Measurements from ENCODE around the gene OR8K3.

The OR8K3 gene

DNA sequence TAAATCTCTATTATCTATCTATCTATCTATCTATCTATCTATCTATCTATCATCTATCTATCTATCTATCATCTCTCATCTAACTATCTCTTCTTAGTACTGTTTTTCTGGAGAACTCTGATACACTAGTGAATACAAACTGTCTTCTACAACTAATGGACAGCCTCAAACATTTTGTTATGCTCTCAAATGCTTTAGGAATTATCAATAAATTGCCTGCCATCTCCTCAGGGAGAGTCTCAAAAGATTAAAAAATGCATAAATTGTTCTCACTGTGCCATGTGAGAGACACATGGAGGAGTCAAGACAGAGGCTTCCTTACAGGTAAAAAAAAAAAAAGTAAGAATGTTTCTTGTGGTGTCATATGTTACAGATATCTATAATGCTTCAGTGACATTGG lies at the start of gene OR8K3:
TSS of gene OR8K3 (plus strand) at position 301 of the 400 bp plus-strand sequence. CDS start 3,163 bp downstream, outside the sequence.
- DNase-seq (ENCODE audit: low read depth) = no peak

DNA sequence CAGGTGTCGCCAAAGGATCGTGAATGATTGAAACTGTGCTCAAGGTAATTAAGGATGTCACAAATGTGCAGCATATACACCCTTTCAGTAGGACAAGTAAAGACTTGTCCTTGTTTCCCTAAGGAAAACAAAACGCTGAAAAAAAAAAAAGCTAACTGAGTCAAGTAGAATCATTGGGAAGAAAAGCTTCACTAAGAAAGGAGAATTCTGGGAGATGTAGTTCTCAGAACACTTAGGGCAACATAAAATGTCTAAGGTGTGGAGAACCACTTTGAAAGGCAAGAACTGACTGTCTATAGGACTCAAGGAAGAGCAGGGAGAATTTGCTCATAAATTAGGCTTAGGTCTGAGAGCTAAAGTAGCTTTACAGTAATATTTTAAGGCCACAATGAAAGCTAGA lies 43.9 kb upstream of the OR8K3 start:
- DNase-seq (ENCODE audit: low read depth) = no peak

DNA sequence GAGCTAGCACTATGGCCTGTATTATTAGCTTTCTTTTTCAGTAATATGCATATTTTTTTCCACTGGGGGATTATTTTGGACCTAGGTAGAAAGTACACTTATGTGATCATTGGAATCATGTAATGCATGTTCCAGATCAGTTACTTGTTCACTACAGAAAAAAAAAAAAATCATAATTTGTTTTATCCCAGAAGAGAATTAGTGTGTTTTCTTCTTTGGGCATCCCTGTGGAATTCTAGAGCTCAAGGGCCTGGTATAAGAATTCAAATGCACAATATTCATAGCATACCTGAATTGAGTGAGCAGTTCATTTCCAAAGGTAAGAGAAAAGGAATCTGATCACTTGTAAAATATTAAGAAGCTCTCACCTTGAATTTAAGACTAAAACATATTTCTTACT lies 41.1 kb upstream of the OR8K3 start, which contains the start of gene OR5T1:
TSS of gene OR5T1 (plus strand) at position 301 of the 400 bp plus-strand sequence. CDS start 1,485 bp downstream, outside the sequence.
- DNase-seq (ENCODE audit: low read depth) = no peak

DNA sequence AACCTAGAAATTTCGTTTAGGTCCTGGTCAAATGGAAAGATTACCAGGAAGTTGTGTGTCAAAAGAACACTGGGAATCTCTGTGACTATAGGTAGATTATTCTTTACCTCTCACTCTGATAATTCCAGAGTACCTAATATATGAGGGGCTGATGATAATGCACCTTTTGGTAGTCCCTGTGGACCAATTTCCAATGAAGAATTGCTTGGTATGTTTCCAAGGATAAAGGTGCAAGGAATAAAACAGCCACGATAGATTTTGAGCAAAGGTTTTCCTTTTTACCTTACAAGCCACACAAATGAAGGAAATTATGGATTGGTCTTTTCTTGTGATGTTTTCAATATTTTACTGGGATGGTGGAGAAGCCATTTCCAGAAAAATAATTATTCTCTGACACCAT lies 22.8 kb upstream of the OR8K3 start, which contains the start of gene OR8H1:
TSS of gene OR8H1 (minus strand) at position 101 of the 400 bp plus-strand sequence. CDS start 1,192 bp downstream, outside the sequence.
- no peak for DNase-seq (ENCODE audit: low read depth)

DNA sequence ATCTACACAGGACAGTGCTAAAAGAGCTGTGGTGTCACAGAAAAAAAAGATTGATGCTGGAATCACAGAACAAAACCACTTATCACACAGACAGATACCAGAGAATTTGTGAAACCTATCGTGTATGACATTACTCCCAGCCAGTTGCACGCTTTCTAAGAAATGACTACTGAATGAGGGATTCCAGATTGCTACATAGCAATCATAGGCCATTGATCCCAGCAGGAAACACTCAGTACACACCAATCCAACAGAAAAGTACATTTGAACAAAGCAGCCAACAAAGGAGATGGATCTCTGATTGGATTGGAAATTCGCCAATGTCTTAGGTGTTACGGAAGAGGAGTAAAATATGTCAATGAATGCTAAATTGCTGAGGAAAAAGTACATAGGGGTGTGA lies 18.0 kb upstream of the OR8K3 start:
- no peak for DNase-seq (ENCODE audit: low read depth)

DNA sequence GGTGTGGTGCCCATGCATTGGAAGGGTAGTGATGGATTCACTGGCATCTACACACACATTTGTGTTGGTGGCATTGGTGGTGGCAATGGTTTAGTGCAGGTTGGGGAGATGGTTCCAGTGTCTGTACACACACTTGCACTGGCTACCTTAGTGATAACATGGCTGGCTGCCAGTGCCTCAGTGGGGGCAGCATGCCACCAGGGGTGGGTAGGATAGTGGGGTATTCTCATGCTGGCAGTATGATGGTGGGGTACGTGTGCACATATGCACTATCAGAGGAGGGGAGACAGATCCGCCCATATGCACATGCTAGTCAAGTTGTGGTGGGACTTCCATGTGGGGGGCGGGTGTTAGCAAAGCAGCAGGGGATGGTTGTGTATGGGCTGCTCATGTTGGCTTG lies 7.1 kb upstream of the OR8K3 start:
- no peak for DNase-seq (ENCODE audit: low read depth)

DNA sequence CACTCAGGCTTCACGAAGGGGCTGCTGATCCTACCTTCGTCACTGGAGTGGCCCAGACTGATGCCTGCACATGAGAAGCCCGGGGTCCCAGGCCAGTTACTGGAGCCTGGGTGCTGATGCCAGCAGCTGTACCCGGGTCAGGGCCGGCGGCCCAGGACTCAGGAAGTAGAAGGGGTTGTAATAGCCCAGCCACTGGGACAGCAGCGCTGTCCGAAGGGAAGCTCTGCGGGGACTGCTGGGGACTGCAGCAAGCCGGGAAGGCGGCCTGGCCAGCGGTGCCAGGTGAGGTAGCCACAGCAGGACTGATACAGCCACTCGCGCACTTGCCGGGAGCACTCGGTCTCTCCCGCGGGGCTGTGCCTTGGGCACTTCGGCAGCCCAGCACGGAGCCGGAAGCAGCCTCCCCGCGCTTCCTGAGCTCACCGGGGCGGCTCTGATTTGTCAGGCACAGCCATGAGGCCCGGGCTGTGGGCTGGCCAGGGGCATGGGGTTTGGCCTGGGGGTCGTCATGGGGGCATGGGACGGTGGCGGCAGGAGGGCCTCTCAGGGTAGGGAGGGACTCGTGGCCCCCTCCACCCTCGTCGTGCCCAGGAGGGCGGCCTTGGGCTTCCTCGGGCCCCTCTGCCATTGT lies 17.0 kb downstream of the OR8K3 start:
- no peak for DNase-seq (ENCODE audit: low read depth)

DNA sequence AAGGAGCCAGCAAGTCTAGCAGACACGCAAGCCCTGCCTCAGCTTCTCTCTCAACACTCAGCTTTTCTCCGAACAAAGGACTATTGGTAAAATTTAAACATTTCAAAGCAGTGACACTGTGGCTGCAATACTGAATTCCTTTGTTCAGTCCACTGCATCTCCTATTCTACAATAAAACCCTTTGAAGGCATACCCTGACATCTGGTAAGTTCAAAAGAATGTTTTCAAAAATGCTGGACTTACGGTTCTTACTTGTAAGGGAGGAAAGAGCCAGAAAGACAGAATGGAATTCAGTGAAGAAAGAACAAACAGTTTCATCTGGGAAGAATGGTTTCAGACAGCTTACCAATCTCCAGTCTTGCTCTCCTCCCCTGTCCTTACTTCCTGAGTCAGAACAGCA lies 18.2 kb downstream of the OR8K3 start:
- DNase-seq (ENCODE audit: low read depth) = no peak

DNA sequence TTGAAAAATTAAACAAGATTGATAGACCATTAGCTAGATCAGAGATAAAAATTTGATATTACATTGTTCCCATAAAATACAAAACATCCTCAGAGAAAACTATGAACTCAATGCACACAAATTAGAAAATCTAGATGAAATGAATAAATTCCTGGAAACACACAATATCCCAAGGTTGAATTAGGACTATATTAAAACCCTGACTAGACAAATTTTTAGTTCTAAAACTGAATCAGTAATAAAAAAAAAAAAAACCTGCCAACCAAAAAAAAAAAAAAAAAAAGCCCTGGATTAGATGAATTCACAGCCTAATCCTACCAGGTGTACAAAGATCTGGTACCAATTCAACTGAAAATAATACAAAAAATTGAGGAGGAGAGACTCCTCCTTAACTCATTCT lies 25.3 kb downstream of the OR8K3 start:
- no peak for DNase-seq (ENCODE audit: low read depth)

DNA sequence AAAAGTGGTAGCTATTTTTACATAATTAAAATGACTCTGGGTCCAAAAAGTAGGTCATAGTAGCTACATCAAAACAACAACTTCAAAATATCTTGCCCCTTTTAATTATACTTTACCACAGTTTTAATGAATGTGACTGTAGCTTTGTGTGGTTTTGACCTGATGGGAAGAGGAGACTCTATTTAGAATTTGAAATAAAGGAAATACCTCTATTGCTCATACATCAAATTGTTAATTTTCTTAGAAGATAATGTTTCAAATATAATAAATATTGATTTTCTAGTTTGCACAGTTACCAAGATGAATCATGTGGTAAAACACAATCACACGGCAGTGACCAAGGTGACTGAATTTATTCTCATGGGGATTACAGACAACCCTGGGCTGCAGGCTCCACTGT lies 30.8 kb downstream of the OR8K3 start, which contains the start of gene OR8K1:
TSS of gene OR8K1 (plus strand) at position 301 of the 400 bp plus-strand sequence. CDS start at position 301, 0 bp downstream.
- no peak for DNase-seq (ENCODE audit: low read depth)

DNA sequence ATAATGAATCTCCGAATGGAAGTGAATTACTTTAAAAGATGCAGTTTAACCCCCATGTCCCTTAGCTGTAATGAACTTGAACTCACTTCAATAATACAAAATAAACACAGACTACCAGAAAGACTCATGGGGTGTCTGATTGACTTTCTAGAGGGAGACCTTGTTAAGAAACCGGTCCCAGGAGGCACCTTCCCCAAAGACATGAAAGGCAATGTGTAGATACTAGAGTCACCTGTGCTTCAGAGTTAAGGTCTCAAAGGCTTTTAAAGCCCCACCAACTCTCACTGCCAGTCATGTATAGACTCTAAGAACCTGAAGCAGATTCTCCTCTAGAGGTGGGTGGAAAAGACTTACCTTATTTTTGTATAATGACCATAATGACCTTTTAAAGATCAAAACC lies 39.0 kb downstream of the OR8K3 start, which contains the start of gene OR8J1:
TSS of gene OR8J1 (plus strand) at position 301 of the 400 bp plus-strand sequence. CDS start 5,956 bp downstream, outside the sequence.
- no peak for DNase-seq (ENCODE audit: low read depth)
